HG02970 (cell line): ENCODE data around the gene HAND2.

Experiments used
- ATAC-seq: cut with Tn5 transposase; IDR thresholded peaks from one replicate; pipeline ENCODE4 v1.9.1; 2021; ENCODE audit warnings: mild to moderate bottlenecking, moderate library complexity, moderate number of reproducible peaks; ENCODE audit not compliant: unreplicated experiment, low FRiP score

HAND2 gene

DNA sequence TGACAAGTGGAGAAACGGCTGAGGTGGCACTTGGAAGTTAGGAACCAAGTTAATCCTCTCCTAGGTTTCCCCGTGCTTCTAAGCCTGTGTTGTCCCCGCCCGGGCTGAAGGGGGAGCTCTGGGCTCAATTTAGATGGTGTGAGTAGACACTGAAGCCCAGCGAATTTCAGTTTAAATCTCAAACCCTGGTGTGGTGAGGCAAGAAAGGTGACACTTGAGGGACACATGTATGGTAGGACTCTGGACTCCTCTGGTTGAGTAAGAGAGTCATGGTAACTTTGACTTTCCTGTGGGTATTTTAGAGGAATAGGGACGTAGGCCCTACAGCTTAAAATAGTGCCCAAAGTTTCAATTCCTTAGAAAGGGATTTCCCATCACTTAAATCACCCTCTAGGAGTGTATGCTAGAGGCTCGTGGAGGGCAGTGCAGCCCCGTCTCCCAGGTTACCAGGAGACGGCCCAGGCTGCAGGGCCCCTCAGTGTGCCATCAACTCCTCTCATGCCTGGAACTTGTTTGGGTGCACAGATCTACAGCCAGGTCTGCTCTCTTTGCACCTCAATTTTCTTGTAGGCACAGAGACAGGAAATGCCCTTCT, 24.0 kb downstream of the HAND2 start:
- ATAC-seq, result peak; percentile 70

DNA sequence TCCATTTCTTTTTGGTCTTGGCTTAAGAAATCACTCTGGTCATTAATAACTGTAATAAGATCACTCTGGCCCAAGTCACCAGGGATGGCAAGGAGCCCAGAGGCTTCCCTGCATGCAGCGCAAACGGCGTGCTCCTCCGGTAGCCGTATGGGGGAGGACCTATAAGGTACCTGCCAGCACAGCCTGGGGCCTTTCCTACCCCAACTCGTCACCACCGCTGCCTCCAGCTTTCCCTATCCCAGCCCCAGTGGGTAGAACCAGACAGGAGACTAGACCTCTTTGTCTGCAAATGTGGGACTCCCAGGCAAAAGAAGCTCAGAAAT, 25.9 kb downstream of the HAND2 start:
- no peak for ATAC-seq

DNA sequence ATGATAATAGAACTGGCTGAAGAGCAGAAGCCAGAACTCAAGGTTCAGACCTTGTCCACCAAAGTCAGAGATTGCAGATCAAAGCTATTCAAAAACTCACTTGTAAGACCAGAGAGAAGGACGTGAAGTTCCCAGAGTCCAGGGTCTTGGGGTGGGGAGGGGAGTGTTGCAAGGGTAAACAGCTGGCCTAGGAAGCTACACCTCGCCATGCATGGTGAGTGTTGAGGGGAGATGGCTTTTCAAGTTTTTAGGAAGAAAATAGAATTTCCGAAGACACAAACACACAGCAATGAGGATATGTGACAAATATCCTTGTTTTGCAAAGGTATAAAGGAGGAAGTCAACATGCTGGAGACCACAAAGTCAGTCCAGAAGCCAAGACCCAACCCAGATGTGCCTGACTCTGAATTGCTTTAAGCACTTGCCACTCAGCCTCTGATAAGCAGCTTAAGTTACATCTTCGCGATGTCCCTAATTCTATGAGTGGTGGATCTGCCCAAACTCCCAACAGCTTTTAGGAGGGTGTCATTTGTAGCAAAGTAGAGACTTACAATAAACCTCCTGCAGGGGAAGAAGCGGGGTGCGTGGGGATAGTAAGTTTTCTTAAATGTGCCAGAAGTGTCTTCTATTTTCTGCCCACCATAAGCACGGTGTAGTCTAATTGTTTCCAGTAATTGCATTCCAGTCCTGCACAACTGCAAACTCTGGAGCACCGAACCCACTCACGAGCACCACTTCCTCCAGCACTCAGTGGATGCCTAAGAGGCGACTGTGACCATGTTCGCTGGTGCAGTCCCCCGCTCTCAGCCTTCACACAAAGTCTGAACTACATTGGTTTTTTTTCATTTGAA, 26.5 kb downstream of the HAND2 start:
- ATAC-seq, result no peak

DNA sequence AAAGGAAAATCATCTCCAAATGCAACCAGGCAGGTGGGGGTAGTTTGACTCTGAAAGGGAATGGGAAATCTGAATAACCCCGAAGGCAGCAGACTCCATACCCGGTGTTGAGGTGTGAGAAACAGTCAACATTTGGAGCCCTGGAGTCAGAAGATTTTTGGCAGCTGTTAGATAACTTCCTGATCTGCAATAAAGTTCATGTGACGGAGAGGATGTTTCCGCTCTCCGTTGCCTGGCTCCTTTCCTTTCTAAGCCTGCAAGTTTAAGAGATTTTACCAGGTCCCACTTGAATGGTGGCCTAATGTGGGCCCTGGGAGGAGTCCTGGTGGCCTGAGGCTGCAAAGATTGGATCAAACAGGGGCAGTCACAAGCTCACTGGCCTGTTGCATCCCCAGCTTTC, 27.7 kb downstream of the HAND2 start:
- no peak for ATAC-seq

DNA sequence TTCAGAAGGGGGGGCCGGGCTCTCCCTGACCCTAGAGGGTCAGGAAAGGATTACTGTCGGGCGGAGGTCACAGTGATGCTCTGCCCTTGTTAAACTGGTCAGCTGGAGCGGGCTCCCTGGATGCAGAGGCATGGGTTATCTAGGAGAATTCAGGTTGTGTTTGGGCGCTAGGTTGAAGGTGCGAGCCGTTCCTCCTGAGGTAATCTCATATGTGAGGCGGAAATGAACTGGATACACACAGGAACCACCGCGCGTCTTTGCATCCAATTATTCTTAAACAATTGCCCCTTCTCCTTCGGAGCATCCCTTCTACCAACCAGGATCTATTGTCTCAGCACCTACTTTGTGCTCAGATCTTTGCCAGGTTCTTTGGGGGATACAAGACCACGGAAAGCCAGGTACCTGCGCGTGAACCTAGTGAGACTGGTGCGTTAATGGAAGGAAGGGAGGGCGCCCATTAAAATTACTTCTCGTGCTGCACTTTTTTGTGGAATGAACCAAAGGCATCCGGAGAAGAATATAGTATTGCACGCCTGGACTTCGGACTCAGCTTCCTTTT, 28.4 kb downstream of the HAND2 start:
- no peak for ATAC-seq

DNA sequence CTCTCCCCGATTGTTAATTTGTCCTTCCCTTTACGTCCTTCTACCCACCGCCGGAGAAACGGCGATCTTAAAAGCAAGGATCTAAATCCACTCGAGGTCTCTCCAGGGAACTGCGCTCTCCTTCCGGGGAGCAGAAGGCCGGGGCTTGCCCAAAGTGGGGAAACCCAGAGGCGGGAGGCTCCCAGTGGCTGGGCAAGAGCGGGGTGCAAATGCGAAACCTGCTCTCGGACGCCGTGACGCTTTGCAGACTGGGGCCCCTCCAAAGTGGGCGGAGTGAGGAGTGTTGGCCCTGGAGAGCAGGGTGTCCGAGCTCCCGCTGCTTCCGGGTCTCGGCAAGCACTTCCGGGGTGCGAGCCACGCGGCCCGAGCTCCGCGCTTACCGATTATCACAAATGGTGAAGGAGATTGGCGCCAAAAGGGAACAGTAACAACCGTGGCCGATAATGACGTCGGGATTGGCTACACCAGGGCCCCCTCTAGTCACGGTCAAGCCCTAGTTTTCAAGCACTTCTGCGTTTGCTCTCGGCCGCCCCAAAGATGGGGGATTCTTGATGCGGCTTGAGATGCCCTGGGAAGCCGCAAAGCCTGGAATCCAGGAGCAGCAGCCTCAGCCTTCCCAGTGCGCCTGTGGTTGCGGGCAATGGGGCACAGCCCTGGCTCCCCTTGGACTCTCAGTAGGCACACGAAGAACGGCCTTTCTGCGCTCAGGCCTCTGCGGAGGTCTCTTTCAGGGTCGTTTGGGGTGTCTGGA, 29.0 kb downstream of the HAND2 start:
- no peak for ATAC-seq

DNA sequence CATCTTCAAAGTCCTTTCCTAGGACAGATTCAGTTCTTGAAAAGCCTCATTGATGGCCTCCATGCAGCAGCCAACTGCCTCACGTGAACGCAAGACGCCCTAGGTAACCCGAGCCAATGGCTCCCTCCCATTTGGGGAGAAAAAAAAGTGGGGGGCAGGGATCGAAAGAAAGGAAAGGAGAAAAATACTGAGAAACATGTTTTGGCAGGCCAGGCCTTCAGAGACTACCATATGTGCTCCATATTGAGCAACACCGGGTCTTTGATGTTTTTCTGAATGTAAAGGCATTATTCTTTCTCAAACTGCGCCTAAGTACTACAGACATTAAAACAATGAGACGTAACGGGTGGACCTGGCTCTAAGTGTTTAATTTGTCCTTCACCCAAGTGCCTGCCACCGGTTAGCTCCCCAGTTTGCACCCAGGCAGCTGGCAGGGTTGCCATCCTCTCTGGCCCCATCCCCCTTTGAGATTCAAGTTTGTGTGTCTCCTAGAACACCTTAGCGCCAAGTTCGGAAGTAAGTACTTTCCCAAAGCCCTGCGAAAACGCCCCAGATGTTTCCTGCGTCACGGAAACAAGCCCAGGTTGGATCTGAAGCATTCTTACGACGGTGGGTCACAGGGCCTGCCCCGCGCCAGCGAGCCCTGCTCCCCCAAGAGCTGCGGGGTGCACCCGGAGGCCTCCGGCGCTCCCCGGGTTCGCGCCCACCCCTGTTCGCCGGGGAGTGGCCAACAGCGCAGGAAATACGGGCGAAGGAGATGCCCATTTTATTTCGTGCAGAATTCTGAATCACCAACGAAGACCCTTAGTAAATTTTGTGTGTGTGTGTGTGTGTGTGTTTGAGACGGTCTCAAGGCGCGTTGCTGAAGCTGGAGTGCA, 30.1 kb downstream of the HAND2 start:
- no peak for ATAC-seq

DNA sequence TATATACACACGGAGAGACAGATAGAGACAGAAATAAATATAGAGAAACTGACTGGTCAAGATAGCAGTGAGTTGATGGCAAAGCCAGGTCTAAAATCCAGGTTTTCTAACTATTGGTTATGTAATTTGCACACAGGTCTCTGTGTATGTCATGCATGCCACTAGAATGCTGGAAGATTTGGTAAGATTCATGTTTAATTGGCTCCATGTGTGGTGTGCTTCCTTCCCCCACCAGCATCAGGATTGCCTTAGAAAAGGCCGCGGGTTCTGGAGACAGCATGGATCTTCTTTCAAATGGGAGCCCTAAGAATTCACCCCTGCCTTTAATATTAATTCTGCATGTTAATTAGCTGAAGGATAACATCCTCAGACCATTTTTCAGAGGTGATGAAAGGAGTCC, 31.3 kb downstream of the HAND2 start:
- no peak for ATAC-seq

DNA sequence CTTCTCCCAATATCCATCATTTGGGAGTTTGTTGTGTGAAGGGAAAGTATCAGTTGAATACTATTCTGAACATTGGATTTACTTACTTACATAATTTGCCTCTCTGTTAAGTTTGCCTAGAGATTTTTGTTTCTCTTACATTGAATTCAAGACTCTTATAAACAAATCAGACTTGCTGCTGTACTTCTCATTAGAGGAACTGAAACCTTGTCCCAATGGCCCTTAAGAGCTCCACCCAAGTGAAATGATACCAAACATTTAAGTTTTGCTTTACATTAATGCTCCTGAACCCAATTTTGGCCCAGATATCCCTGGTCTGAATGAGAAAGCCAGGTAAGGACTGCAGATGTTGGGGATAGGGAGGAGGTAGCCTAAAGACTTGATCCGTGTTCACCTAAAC, 32.0 kb downstream of the HAND2 start:
- ATAC-seq, result peak; percentile 52

DNA sequence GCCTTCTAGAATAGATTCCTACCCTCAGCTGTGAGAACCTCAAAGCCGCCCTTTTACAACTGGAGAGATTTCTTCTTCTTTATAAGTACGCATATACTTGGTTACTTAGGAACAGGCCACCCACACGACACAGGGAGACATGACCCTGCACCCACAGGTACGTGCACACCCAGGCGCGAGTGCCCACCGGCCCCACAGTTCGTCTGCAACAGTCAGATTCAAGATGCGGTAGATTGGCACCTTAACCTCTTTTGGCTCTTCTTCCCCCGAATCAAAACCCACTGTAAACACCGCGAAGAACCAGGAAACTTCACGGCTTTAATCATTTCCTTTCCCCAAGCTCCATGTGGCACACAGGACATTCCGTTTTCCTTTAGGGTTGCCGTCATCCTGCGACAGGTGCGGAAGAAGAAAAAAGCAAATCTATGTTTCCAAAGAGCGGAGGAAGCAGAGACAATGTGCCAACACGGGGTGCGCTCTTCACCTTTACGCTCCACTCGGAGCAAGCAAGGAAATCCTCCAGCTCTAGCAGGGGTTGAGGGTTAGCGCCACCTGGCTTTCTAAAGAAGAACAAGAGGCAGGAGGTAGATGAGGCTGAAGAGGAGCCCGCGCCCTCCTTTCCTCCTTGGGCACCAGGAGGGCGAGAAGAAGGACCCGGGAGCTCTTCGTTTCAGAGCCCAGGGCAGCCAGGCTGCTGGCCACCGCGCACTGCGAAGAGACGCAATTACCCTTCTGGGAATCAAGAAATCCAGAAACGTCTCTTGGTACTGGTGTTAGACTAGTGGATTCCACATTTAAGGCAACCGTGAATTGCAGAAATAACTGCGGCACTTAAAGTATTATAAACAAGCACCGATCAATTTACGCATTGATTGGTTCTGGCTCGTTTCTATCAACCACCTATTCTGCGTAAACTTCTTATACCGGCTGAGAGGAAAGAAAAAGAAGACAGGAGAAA, 35.7 kb downstream of the HAND2 start:
- peak; percentile 81 for ATAC-seq

DNA sequence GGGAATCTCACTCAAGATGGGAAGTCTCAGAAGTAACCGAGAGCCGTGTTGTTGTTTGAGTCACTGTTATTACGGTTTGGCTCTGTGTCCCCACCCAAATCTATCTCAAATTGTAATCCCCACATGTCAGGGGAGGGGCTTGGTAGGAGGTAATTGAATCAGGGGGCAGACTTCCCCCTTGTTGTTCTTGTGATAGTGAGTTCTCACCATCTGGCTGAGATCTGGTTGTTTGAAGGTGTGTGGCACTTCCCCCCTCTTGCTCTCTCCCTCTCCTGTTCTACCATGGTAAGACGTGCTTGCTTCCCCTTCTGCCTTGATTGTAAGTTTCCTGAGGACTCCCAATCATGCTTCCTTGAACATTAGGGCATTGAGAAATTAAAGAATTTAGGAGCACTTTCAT, 37.0 kb downstream of the HAND2 start:
- ATAC-seq, result no peak

DNA sequence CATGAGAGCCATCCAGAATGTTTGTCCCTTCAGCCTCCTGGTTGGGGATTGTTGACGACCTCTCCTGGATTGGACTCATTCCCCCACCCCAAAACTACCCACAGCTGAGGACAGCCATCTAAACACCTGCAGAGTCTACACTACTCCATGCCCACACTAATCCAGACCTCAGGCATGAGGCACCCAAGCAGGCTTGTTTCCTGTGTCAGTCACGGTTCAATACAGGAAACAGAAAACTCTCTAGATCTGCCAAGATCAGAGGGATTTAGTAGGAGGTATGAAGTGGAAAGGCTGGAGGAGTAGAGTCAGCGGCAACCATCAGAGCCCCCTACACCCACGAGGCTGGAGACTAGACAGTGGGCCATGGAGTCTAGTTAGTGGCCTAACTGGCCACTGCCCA, 37.7 kb downstream of the HAND2 start:
- no peak for ATAC-seq

DNA sequence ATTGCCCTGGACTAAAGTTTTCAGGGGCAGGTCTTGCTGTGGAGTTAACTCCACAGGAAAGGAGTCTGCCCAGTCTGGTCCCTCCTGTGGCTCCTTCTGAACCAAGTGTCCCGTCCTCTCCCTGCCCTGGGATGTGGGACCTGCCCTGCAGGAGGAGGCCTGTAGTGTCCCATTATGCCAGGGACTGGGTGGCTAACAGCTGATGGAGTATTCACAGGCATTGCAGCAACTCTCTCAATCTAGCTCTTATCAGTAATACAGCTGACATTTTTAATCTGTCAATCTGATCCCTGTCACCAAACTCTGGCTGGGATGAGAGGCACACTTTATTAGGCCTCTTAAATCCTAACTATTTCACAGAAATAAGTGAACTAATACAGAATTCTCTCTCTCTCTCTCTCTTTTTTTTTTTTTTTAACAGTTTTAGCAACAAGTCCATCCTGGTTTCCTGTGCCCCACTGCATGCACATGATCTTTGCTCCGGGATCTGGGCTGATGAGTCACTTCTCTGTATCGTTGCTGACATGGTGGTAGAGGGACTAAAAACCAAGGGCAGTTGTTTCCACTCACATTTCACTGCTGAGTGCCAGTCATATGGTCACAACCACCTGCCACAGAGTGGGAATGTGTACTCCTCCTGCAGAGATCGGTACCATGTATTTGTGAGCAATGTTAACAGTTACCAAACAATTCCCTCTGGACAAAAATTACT, 39.1 kb downstream of the HAND2 start:
- no peak for ATAC-seq

DNA sequence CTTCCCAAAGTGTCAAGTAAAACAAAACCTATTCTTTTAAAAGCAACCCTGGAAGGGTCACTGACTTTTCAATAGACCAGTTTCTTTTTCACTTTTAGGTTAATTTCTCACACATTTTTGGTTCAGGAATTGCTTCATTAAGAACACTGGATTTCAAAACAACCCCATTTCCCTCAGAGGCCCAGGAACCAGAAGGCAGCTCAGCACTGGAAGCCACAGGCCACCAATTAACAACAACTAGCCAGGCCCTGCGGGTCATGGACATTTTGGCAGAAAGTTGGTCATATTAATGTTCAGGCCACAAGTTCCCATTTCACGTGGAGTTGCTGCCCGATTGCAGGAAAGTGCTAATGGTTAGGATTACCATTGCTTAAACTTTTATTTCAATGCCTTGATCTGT, 39.8 kb downstream of the HAND2 start:
- ATAC-seq, result no peak

DNA sequence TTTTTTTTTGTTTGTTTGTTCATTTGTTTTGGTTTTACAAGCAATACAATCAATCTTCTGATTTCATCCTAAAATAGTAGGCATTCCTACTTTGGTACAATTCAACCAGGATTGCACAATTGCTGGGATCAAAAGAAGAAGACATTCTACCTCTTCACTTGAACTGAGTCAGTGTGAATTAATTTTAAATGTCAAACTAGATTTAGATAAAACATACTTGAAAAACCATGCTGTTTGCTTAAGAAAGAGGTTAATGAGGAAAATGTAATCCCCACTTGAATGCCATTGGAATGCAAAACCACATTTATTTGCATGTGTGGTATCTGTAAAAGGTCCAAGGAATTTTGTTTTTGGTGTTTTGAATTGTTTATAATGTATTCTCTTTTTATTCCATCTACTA, 40.5 kb downstream of the HAND2 start:
- no peak for ATAC-seq

DNA sequence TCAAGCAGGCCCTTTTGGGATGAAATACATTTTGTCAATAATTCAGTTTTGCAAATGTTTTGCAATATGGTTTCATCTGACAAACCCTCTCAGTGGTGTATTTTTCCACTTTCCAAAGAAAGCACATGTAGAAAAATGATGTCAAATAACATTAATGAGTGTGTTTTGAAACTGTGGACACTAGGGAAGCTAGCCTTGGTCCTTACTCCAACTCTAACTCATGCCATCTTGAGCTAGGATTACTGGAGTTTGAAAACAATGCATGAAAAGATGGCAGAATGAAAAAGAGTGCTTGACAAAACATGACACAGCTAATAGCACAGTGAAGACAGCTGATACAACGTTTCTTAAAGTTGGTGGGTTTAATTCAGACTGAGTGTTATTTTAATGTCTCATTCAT, 41.4 kb downstream of the HAND2 start:
- ATAC-seq, result no peak

DNA sequence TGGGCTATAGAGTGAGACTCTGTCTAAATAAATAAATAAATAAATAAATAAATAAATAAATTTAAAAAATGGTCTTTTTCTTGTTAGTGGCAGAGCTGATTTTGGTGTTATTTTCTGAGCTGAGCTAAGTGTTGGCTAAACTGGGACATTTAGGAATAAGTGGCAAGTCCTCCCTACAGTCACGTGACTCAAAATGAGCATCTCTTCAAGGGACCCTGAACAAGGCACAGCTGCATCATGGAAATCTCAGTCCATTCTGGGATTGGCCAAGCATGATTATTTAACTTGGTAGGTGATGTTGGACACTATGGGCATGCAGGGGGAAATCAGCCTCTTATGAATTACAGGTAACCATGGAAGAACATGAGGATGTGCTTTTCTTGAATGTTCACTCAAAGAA, 42.0 kb downstream of the HAND2 start:
- ATAC-seq, result no peak

DNA sequence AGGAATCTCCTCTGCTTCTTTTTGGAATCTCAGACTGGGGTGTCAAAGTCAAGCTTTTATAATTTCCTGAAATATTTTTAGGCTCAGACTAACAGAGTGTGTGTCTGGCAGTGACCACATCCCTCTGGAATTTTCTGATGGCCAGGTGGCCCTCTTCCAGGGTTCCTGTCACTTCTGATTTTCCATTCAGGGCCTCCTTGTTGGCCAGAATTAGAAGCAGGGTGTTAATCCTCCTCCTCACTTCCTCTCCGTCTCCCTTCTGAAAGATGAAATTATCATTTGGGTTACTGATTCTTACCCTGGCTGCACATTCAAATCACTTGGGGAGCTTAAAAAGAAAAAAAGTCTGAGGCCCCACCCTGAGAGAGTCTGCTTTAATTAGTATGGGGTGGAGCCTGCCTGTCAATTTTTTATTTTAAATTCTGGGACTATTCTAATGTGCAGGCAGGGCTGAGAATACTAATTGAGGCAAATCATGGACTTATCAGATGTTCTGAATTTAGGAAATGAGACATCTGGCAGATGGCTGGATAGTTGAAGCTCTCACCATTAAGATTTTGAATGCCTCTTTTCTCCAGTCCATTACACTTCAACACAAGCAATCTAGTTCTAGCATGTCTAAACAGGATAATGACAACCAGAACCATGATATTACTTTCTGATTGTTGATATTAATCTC, 43.2 kb downstream of the HAND2 start:
- no peak for ATAC-seq
